Omental fat pad (tissue), 4 donors: ENCODE measurements around the gene KIF26B. TPM values are rescaled to one million over a fixed set of nuclear protein-coding genes. Genes with fewer than 3 reads are reported as not detected.

ENCODE experiments used
- ATAC-seq: fragments of 150-250 bp; one replicate; pipeline ENCODE4 v1.9.1; 2016; ENCODE audit warnings: mild to moderate bottlenecking, moderate library complexity; ENCODE audit not compliant: low FRiP score
- DNase-seq: peaks from one replicate; pipeline ENCODE4 v3.0.0-alpha.2; 2019; ENCODE audit warnings: low spot score
- CTCF ChIP-seq, 3 donors: fragments of 450-650 bp; IDR thresholded peaks; one replicate each; pipeline ENCODE4 v1.5.1; 2016 to 2017; ENCODE audit warnings: antibody characterized with exemption in 3 of 3, mild to moderate bottlenecking in 3 of 3, moderate library complexity in 2 of 3
- total RNA-seq, 4 donors: library from RNA; depleted of rRNA; stranded (reverse); fragments of >200 nt; gene quantifications; one replicate each; pipeline ENCODE4 v1.1.0, GENCODE V29; 2016

KIF26B gene
- total RNA-seq, 4 donors from 2014 or later: 0.13 to 0.96 (median 0.39) TPM

- DNase-seq (no peak), ATAC-seq (no peak)
- TF ChIP-seq CTCF (IDR thresholded peaks at IDR 0.05): no peak
Measured at GRCh38 chr1:245361065-245361464, 206.3 kb downstream of the KIF26B start.

GRCh38 chr1:245361951-245362350 lies 207.2 kb downstream of the KIF26B start:
- DNase-seq (no peak), ATAC-seq (no peak)
- TF ChIP-seq CTCF (IDR thresholded peaks at IDR 0.05): no peak

- no peak for DNase-seq
- no peak for TF ChIP-seq CTCF (IDR thresholded peaks at IDR 0.05)
- no peak for ATAC-seq
Measured at GRCh38 chr1:245363461-245364200, 208.8 kb downstream of the KIF26B start.

GRCh38 chr1:245365095-245366020 lies 210.6 kb downstream of the KIF26B start:
- DNase-seq (no peak), ATAC-seq (no peak)
- TF ChIP-seq CTCF (IDR thresholded peaks at IDR 0.05): no peak

- TF ChIP-seq CTCF (IDR thresholded peaks at IDR 0.05): no peak
- ATAC-seq (no peak), DNase-seq (no peak)
Measured at GRCh38 chr1:245366886-245367285, 212.1 kb downstream of the KIF26B start.

GRCh38 chr1:245370175-245370825 lies 215.5 kb downstream of the KIF26B start:
- no peak for TF ChIP-seq CTCF (IDR thresholded peaks at IDR 0.05)
- no peak for DNase-seq
- ATAC-seq: no peak
